OCI-LY1 (cell line): Measurements from ENCODE around the gene GPRIN1.

Source experiments
- H2AFZ ChIP-seq: fragments of 200-600 bp; sonication (generic), shearing (Covaris generic); 2 replicates; pipeline ENCODE4 v1.6.0; 2014; ENCODE audit warnings: antibody characterized with exemption, mild to moderate bottlenecking, low read length
- H3F3A ChIP-seq: fragments of 200-600 bp; sonication (generic), shearing (Covaris generic); 2 replicates; pipeline ENCODE4 v1.6.0; 2014; ENCODE audit warnings: mild to moderate bottlenecking, antibody characterized with exemption, low read length, moderate library complexity; ENCODE audit not compliant: insufficient read depth
- H3K27ac ChIP-seq: fragments of 200-600 bp; sonication (generic); 2 replicates; pipeline ENCODE4 v1.5.1; 2014; ENCODE audit warnings: low read length, mixed run types, mild to moderate bottlenecking, low read depth; ENCODE audit not compliant: poor library complexity, severe bottlenecking
- H3K27me3 ChIP-seq: fragments of 200-600 bp; sonication (generic); 2 replicates; pipeline ENCODE4 v1.6.0; 2014; ENCODE audit warnings: antibody characterized with exemption, mild to moderate bottlenecking, low read length, moderate library complexity; ENCODE audit not compliant: insufficient read depth
- H3K36me3 ChIP-seq: fragments of 200-600 bp; sonication (generic); 2 replicates; pipeline ENCODE4 v1.6.1; 2014; ENCODE audit warnings: mild to moderate bottlenecking, antibody characterized with exemption, low read length, moderate library complexity, mixed read lengths; ENCODE audit not compliant: insufficient read depth
- H3K4me1 ChIP-seq: fragments of 200-600 bp; sonication (generic); 2 replicates; pipeline ENCODE4 v1.5.1; 2014; ENCODE audit warnings: mild to moderate bottlenecking, low read length, moderate library complexity; ENCODE audit not compliant: insufficient read depth, severe bottlenecking
- H3K4me2 ChIP-seq: fragments of 200-600 bp; sonication (generic), shearing (Covaris generic); 2 replicates; pipeline ENCODE4 v1.6.1; 2014; ENCODE audit warnings: low read length
- H3K4me3 ChIP-seq: fragments of 200-600 bp; sonication (generic); 2 replicates; pipeline ENCODE4 v1.5.1; 2014; ENCODE audit warnings: low read length, low read depth, mild to moderate bottlenecking, mixed read lengths; ENCODE audit not compliant: poor library complexity, severe bottlenecking
- H3K79me2 ChIP-seq: fragments of 200-600 bp; shearing (Covaris generic); 2 replicates; pipeline ENCODE4 v1.6.1; 2016; ENCODE audit warnings: mixed run types, low read length, mixed read lengths; ENCODE audit not compliant: insufficient read depth
- H3K9ac ChIP-seq: fragments of 200-600 bp; sonication (generic), shearing (Covaris generic); 2 replicates; pipeline ENCODE4 v1.6.1; 2014; ENCODE audit warnings: mild to moderate bottlenecking, low read length, mixed read lengths
- H3K9me2 ChIP-seq: fragments of 200-600 bp; sonication (generic), shearing (Covaris generic); 2 replicates; pipeline ENCODE4 v1.6.1; 2014; ENCODE audit warnings: low read depth, mild to moderate bottlenecking, low read length, mixed read lengths
- H3K9me3 ChIP-seq: fragments of 200-600 bp; shearing (Covaris generic); 2 replicates; pipeline ENCODE4 v1.6.1; 2014; ENCODE audit warnings: low read length, mixed read lengths
- H4K20me1 ChIP-seq: fragments of 200-600 bp; sonication (generic), shearing (Covaris generic); 2 replicates; pipeline ENCODE4 v1.6.0; 2016; ENCODE audit warnings: mild to moderate bottlenecking, low read length; ENCODE audit not compliant: insufficient read depth
- EZH2 ChIP-seq: fragments of 200-600 bp; sonication (generic), shearing (Covaris generic); IDR thresholded peaks from 2 replicates; pipeline ENCODE4 v1.8.0; 2017; ENCODE audit warnings: borderline replicate concordance, mixed run types, mild to moderate bottlenecking, antibody characterized with exemption, low read length, moderate library complexity, mixed read lengths
- TF ChIP-seq, protein P1 (sequence below): fragments of 200-600 bp; sonication (generic), shearing (Covaris generic); IDR thresholded peaks from 2 replicates; pipeline ENCODE4 v1.5.1; 2017; ENCODE audit warnings: mild to moderate bottlenecking, antibody characterized with exemption, low read length, moderate library complexity, mixed read lengths

Gene GPRIN1

DNA sequence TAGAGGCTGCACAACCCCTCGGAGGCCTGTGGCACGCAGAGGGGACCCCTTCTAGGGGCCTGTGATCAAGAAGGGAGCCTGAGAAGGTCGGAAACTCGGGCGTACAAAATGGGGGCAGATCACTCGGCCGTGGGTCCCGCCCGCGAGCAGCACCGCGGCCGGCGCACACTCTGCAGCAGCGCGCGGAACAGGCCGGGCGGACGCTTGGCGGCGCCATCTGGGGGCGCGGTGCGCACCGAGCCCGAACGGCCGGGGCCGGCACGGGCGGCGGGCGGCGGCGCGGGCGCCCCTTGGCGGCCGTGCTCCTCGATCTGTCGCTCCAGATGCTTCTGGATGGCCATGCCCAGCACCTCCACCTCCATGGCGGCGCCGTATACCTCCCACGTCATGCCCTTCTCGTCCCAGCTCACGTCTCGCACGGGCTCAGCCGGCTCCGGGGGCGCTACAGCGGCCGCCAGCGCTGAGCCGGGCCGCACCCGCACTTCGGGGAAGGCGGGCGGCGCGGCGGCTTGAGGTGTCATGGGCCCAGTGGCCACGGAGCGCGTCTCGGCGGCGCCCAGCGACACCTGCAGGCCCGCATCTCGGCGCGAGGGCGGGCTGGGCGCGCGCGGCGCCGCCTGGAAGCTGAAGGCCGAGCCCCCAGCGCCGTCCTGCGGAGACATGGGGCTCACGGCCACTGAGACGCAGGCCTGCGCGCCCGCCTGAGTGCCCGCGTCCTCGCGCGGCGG lies 13.1 kb downstream of the GPRIN1 start:
- H4K20me1 ChIP-seq, result no peaks in the 10 kb centered on the region

GRCh38 chr5:176596069-176596644 lies 13.8 kb downstream of the GPRIN1 start:
- H4K20me1 ChIP-seq, result no peaks in the 10 kb centered on the region
- no peaks in the 10 kb centered on the region for H3K9me2 ChIP-seq
- no peak overlapping the region for H2AFZ ChIP-seq
- H3K4me3 ChIP-seq, result no peak overlapping the region
- H3K9ac ChIP-seq, result no peak overlapping the region
- H3K27ac ChIP-seq, result no peak overlapping the region
- H3K9me3 ChIP-seq, result 0 out of 2 replicates have a peak, but pooled peaks cover 2% of the 10 kb centered on the region
- peaks cover 7% of the 10 kb centered on the region; the same call in 1 of the 2 replicates for H3K36me3 ChIP-seq
- no peaks in the 10 kb centered on the region for H3K27me3 ChIP-seq
- no peak overlapping the region; the same call in 1 of the 2 replicates for H3K4me2 ChIP-seq
- TF ChIP-seq EZH2, result no peak
- TF ChIP-seq, protein P1, sequence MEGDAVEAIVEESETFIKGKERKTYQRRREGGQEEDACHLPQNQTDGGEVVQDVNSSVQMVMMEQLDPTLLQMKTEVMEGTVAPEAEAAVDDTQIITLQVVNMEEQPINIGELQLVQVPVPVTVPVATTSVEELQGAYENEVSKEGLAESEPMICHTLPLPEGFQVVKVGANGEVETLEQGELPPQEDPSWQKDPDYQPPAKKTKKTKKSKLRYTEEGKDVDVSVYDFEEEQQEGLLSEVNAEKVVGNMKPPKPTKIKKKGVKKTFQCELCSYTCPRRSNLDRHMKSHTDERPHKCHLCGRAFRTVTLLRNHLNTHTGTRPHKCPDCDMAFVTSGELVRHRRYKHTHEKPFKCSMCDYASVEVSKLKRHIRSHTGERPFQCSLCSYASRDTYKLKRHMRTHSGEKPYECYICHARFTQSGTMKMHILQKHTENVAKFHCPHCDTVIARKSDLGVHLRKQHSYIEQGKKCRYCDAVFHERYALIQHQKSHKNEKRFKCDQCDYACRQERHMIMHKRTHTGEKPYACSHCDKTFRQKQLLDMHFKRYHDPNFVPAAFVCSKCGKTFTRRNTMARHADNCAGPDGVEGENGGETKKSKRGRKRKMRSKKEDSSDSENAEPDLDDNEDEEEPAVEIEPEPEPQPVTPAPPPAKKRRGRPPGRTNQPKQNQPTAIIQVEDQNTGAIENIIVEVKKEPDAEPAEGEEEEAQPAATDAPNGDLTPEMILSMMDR, result no peak
- H3K4me1 ChIP-seq, result no peaks in the 10 kb centered on the region
- H3K79me2 ChIP-seq, result no peaks in the 10 kb centered on the region
- H3F3A ChIP-seq, result no peaks in the 10 kb centered on the region

More for the DNA sequence above, 13.1 kb downstream of the GPRIN1 start:
- Histone ChIP-seq H3K9me3 (no peaks in the 10 kb centered on the region), H3K4me2 (no peak overlapping the region; the same call in 1 of the 2 replicates), H2AFZ (no peak overlapping the region), H3F3A (no peaks in the 10 kb centered on the region), H3K4me1 (no peaks in the 10 kb centered on the region), H3K27ac (no peak overlapping the region), H3K79me2 (no peaks in the 10 kb centered on the region), H3K9me2 (no peaks in the 10 kb centered on the region), H3K36me3 (peaks cover 7% of the 10 kb centered on the region; the same call in 1 of the 2 replicates), H3K27me3 (no peaks in the 10 kb centered on the region), H3K9ac (no peak overlapping the region), H3K4me3 (no peak overlapping the region)
- TF ChIP-seq, protein P1, result no peak
- no peak for TF ChIP-seq EZH2

DNA sequence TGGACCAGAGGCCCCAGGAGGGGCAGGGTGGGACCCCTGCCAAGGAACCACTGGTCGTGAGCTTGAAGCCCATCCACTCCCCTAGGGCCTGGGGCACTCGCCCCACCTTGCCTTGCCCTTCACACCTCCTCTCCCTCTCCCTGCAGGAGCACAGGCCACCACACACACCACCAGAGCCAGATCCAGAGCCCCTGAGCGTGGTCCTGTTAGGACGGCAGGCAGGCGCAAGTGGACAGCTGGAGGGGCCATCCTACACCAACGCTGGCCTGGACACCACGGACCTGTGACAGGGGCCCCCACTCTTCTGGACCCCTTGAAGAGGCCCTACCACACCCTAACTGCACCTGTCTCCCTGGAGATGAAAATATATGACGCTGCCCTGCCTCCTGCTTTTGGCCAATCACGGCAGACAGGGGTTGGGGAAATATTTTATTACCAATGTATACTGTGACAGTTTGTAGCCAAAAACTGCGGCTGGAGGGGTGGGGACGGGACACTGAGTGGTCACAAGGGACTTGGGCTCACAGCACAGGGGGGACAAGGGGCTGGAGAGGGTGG lies 14.5 kb downstream of the GPRIN1 start:
- H3K27me3 ChIP-seq, result no peaks in the 10 kb centered on the region
- no peak overlapping the region for H2AFZ ChIP-seq
- no peak overlapping the region for H3K4me3 ChIP-seq
- H3K27ac ChIP-seq, result no peak overlapping the region
- TF ChIP-seq EZH2, result no peak
- TF ChIP-seq, protein P1, result no peak
- H3K9ac ChIP-seq, result no peak overlapping the region
- H3K9me2 ChIP-seq, result no peaks in the 10 kb centered on the region
- no peaks in the 10 kb centered on the region for H4K20me1 ChIP-seq
- no peak overlapping the region for H3K4me2 ChIP-seq
- no peaks in the 10 kb centered on the region for H3F3A ChIP-seq
- H3K4me1 ChIP-seq, result no peaks in the 10 kb centered on the region
- H3K36me3 ChIP-seq, result peaks cover 7% of the 10 kb centered on the region; the same call in 1 of the 2 replicates
- 0 out of 2 replicates have a peak, but pooled peaks cover 2% of the 10 kb centered on the region for H3K9me3 ChIP-seq
- H3K79me2 ChIP-seq, result no peaks in the 10 kb centered on the region
